WTC11 (cell line): ENCODE results near the gene CPOX. TPM values are rescaled to one million over a fixed set of nuclear protein-coding genes. Genes with fewer than 3 reads are reported as not detected.

ENCODE experiments used
- ATAC-seq: fragments of 200-7000 bp; cut with Tn5 transposase; 2 replicates; pipeline ENCODE4 v1.10.0; 2021; ENCODE audit warnings: mild to moderate bottlenecking, moderate library complexity
- CTCF ChIA-PET: fragments of 300-600 bp; sonication (Branson Sonifier 250); formaldehyde crosslinking; loops from one replicate; lab custom pipeline; 2021; ENCODE audit warnings: antibody characterized with exemption; lab: Charles Lee
- POLR2A ChIA-PET: fragments of 350-600 bp; sonication (Branson Sonifier 250); formaldehyde crosslinking; loops from one replicate; lab custom pipeline; 2021; ENCODE audit warnings: antibody characterized with exemption; lab: Charles Lee
- DNase-seq: peaks from one replicate; pipeline ENCODE4 v3.0.0; 2021; ENCODE audit warnings: low spot score
- H3K27ac Mint-ChIP-seq: 2 replicates; pipeline ENCODE4 v1.8.0; 2021; ENCODE audit warnings: mixed read lengths
- H3K27me3 Mint-ChIP-seq: 2 replicates; pipeline ENCODE4 v1.8.0; 2021; ENCODE audit warnings: low read depth, mild to moderate bottlenecking, moderate library complexity, mixed read lengths
- H3K36me3 Mint-ChIP-seq: 2 replicates; pipeline ENCODE4 v1.8.0; 2021; ENCODE audit warnings: mixed read lengths
- H3K4me1 Mint-ChIP-seq: 2 replicates; pipeline ENCODE4 v1.8.0; 2022; ENCODE audit warnings: mixed read lengths
- H3K4me3 Mint-ChIP-seq: 2 replicates; pipeline ENCODE4 v1.8.0; 2021; ENCODE audit warnings: mild to moderate bottlenecking, moderate library complexity, mixed read lengths
- H3K9me3 Mint-ChIP-seq: 2 replicates; pipeline ENCODE4 v1.8.0; 2021; ENCODE audit warnings: mixed read lengths
- ATF6 ChIP-seq: sonication (generic); formaldehyde crosslinking; IDR thresholded peaks from 2 replicates; pipeline ENCODE4 v1.8.1; 2023; ENCODE audit warnings: mild to moderate bottlenecking, missing genetic modification reagents
- CREB1 ChIP-seq: sonication (generic); formaldehyde crosslinking; IDR thresholded peaks from 2 replicates; pipeline ENCODE4 v1.8.0; 2023; ENCODE audit warnings: mild to moderate bottlenecking, missing genetic modification reagents
- ERG ChIP-seq: fragments of 250-450 bp; sonication (Bioruptor Pico); IDR thresholded peaks from 2 replicates; pipeline ENCODE4 v1.8.0; 2021; ENCODE audit warnings: mild to moderate bottlenecking
- ESRRA ChIP-seq: sonication (generic); formaldehyde crosslinking; IDR thresholded peaks from 2 replicates; pipeline ENCODE4 v1.8.1; 2022; ENCODE audit warnings: mild to moderate bottlenecking, missing genetic modification reagents, borderline replicate concordance
- ETV6 ChIP-seq: sonication (generic); formaldehyde crosslinking; IDR thresholded peaks from 2 replicates; pipeline ENCODE4 v1.8.1; 2022; ENCODE audit warnings: mild to moderate bottlenecking, missing genetic modification reagents
- GABPB1 ChIP-seq: sonication (generic); formaldehyde crosslinking; IDR thresholded peaks from 2 replicates; pipeline ENCODE4 v1.8.1; 2023; ENCODE audit warnings: mild to moderate bottlenecking, missing genetic modification reagents
- GRHL2 ChIP-seq: fragments of 250-450 bp; sonication (Bioruptor Pico); IDR thresholded peaks from 2 replicates; pipeline ENCODE4 v1.8.0; 2022; ENCODE audit warnings: mild to moderate bottlenecking, moderate library complexity; ENCODE audit not compliant: insufficient replicate concordance, severe bottlenecking
- IRF1 ChIP-seq: sonication (generic); formaldehyde crosslinking; IDR thresholded peaks from 2 replicates; pipeline ENCODE4 v1.8.0; 2023; ENCODE audit warnings: missing genetic modification reagents
- MAX ChIP-seq: sonication (generic); formaldehyde crosslinking; IDR thresholded peaks from 2 replicates; pipeline ENCODE4 v1.8.0; 2022; ENCODE audit warnings: mild to moderate bottlenecking, missing genetic modification reagents
- NFATC4 ChIP-seq: fragments of 250-450 bp; sonication (Bioruptor Pico); IDR thresholded peaks from 2 replicates; pipeline ENCODE4 v1.9.0; 2021; ENCODE audit warnings: mild to moderate bottlenecking
- NFE2L1 ChIP-seq: sonication (generic); formaldehyde crosslinking; IDR thresholded peaks from 2 replicates; pipeline ENCODE4 v1.8.1; 2023; ENCODE audit warnings: missing genetic modification reagents
- NR1H2 ChIP-seq: sonication (generic); formaldehyde crosslinking; IDR thresholded peaks from 2 replicates; pipeline ENCODE4 v1.9.0; 2021; ENCODE audit warnings: mild to moderate bottlenecking, moderate library complexity, missing genetic modification reagents
- TCF7 ChIP-seq: sonication (generic); formaldehyde crosslinking; IDR thresholded peaks from 2 replicates; pipeline ENCODE4 v1.8.0; 2022; ENCODE audit warnings: mild to moderate bottlenecking, low read depth, missing genetic modification reagents, moderate library complexity
- TEAD4 ChIP-seq: sonication (generic); formaldehyde crosslinking; IDR thresholded peaks from 2 replicates; pipeline ENCODE4 v1.8.0; 2022; ENCODE audit warnings: mild to moderate bottlenecking, missing genetic modification reagents
- TP53 ChIP-seq: sonication (generic); formaldehyde crosslinking; IDR thresholded peaks from 2 replicates; pipeline ENCODE4 v1.8.1; 2023; ENCODE audit warnings: mild to moderate bottlenecking, missing genetic modification reagents
- ZBTB43 ChIP-seq: sonication (generic); formaldehyde crosslinking; IDR thresholded peaks from 2 replicates; pipeline ENCODE4 v1.8.1; 2023; ENCODE audit warnings: mild to moderate bottlenecking, missing genetic modification reagents
- ZNF219 ChIP-seq: sonication (generic); formaldehyde crosslinking; IDR thresholded peaks from 2 replicates; pipeline ENCODE4 v1.8.0; 2023; ENCODE audit warnings: missing genetic modification reagents, mild to moderate bottlenecking, borderline replicate concordance
- ZNF425 ChIP-seq: fragments of 250-450 bp; sonication (Bioruptor Pico); conservative IDR thresholded peaks from 2 replicates; pipeline ENCODE4 v1.9.0; 2021; ENCODE audit warnings: mild to moderate bottlenecking
- ZNF512 ChIP-seq: sonication (generic); formaldehyde crosslinking; IDR thresholded peaks from 2 replicates; pipeline ENCODE4 v1.8.1; 2022; ENCODE audit warnings: missing genetic modification reagents, borderline replicate concordance
- total RNA-seq: library from RNA; stranded (reverse); gene quantifications from 3 replicates; pipeline ENCODE4 v1.2.3, GENCODE V29; 2021
- TF ChIP-seq, protein P1 (sequence below): sonication (generic); formaldehyde crosslinking; IDR thresholded peaks from 2 replicates; pipeline ENCODE4 v1.8.1; 2022; ENCODE audit warnings: low read depth, mild to moderate bottlenecking, moderate library complexity, missing genetic modification reagents, borderline replicate concordance
- TF ChIP-seq, protein P2 (sequence below): sonication (generic); formaldehyde crosslinking; IDR thresholded peaks from 2 replicates; pipeline ENCODE4 v1.8.1; 2022; ENCODE audit warnings: low read depth, missing genetic modification reagents, borderline replicate concordance

CPOX gene
- total RNA-seq, 1 experiment from 2014 or later = 33.4 TPM

- CTCF ChIA-PET = interaction anchor here (1.8 kb wide), 1 partner anchor 17 kb away, joined by 4 read pairs; no protein-coding TSS in a partner anchor
- Mint-ChIP-seq H3K27me3 (no peaks in the 10 kb centered on the region), H3K4me1 (peaks cover 5% of the 10 kb centered on the region), H3K4me3 (no peak overlapping the region), H3K36me3 (peaks cover 72% of the 10 kb centered on the region), H3K9me3 (no peaks in the 10 kb centered on the region), H3K27ac (no peak overlapping the region)
- no peak for DNase-seq
- ATAC-seq = no peak
- POLR2A ChIA-PET = no interaction called here
- TF ChIP-seq ERG (no peak), ZNF425 (CRISPR knock-in tag) (no peak), TP53 (CRISPR knock-in tag) (no peak), TEAD4 (no peak), ETV6 (CRISPR knock-in tag) (no peak)
These were observed 8.9 kb downstream of the CPOX start for GRCh38 chr3:98584547-98584946.

DNA sequence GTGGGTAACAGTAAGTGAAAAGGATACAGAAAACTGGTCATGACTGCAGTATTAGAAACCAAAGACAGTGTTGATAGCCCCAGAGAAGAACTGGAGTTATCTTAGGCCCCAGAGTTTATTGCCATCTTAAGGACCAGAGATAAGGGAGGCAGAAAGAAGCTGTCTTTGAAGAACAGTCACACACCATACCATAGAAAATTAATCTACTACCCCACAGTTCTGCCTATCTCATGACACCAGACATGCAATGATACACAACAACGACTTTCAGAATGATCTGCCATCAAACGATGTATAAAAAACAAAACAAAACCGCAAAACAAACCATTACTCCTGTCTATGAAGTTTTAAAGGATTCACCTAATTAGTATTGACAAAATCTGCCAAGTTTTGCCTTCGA lies 9.6 kb downstream of the CPOX start:
- Mint-ChIP-seq H3K27me3 (no peaks in the 10 kb centered on the region), H3K36me3 (peaks cover 70% of the 10 kb centered on the region), H3K9me3 (no peaks in the 10 kb centered on the region), H3K4me1 (peaks cover 5% of the 10 kb centered on the region), H3K4me3 (no peak overlapping the region), H3K27ac (no peak overlapping the region)
- ChIA-PET CTCF (no interaction called here), POLR2A (no interaction called here)
- no peak for DNase-seq
- no peak for TF ChIP-seq NR1H2
- TF ChIP-seq IRF1 (CRISPR knock-in tag) = no peak
- TF ChIP-seq, protein P1, sequence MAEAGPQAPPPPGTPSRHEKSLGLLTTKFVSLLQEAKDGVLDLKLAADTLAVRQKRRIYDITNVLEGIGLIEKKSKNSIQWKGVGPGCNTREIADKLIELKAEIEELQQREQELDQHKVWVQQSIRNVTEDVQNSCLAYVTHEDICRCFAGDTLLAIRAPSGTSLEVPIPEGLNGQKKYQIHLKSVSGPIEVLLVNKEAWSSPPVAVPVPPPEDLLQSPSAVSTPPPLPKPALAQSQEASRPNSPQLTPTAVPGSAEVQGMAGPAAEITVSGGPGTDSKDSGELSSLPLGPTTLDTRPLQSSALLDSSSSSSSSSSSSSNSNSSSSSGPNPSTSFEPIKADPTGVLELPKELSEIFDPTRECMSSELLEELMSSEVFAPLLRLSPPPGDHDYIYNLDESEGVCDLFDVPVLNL (CRISPR knock-in tag) = no peak
- no peak for TF ChIP-seq NFE2L1 (CRISPR knock-in tag)
- no peak for TF ChIP-seq ZBTB43
- no peak for TF ChIP-seq ESRRA (CRISPR knock-in tag)
- no peak for TF ChIP-seq CREB1 (CRISPR knock-in tag)
- TF ChIP-seq, protein P2, sequence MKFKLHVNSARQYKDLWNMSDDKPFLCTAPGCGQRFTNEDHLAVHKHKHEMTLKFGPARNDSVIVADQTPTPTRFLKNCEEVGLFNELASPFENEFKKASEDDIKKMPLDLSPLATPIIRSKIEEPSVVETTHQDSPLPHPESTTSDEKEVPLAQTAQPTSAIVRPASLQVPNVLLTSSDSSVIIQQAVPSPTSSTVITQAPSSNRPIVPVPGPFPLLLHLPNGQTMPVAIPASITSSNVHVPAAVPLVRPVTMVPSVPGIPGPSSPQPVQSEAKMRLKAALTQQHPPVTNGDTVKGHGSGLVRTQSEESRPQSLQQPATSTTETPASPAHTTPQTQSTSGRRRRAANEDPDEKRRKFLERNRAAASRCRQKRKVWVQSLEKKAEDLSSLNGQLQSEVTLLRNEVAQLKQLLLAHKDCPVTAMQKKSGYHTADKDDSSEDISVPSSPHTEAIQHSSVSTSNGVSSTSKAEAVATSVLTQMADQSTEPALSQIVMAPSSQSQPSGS = no peak
- no peak for ATAC-seq

- peaks cover 5% of the 10 kb centered on the region for H3K4me1 Mint-ChIP-seq
- POLR2A ChIA-PET = no interaction called here
- ATAC-seq (no peak), DNase-seq (no peak)
- CTCF ChIA-PET = no interaction called here
- H3K9me3 Mint-ChIP-seq = no peaks in the 10 kb centered on the region
- peaks cover 72% of the 10 kb centered on the region for H3K36me3 Mint-ChIP-seq
- no peak overlapping the region for H3K4me3 Mint-ChIP-seq
- no peak overlapping the region for H3K27ac Mint-ChIP-seq
- no peaks in the 10 kb centered on the region for H3K27me3 Mint-ChIP-seq
- TF ChIP-seq ATF6 = no peak
- TF ChIP-seq GABPB1 (CRISPR knock-in tag) = no peak
- TF ChIP-seq ZNF512 (CRISPR knock-in tag) = no peak
- TF ChIP-seq MAX (CRISPR knock-in tag) = no peak
- no peak for TF ChIP-seq ZNF219
- TF ChIP-seq TCF7 (CRISPR knock-in tag) = no peak
- no peak for TF ChIP-seq NFATC4 (CRISPR knock-in tag)
- TF ChIP-seq TEAD4 = no peak
- no peak for TF ChIP-seq GRHL2
These were observed 11.4 kb downstream of the CPOX start for GRCh38 chr3:98582042-98582441.
